Activated CD4-positive, alpha-beta memory T cell treated with anti-CD3 and anti-CD28 coated beads for 36 hours (primary cell): ENCODE results near the gene PSMA8. TPM values are rescaled to one million over a fixed set of nuclear protein-coding genes. Genes with fewer than 3 reads are reported as not detected.
"Not testable (repeated sequence)": the region's sequence is repeated elsewhere in the genome, so short reads cannot be mapped to it uniquely, and the experiment has no call there.

Experiments
- CTCF ChIA-PET: fragments of 350-600 bp; sonication (Branson Sonifier 250); formaldehyde crosslinking; loops from one replicate; lab custom pipeline; 2021; ENCODE audit warnings: antibody characterized with exemption, inconsistent platforms; lab: Charles Lee
- POLR2A ChIA-PET: fragments of 350-600 bp; sonication (Branson Sonifier 250); formaldehyde crosslinking; loops from one replicate; lab custom pipeline; 2021; ENCODE audit warnings: antibody characterized with exemption; lab: Charles Lee
- DNase-seq: peaks from one replicate; pipeline ENCODE4 v3.0.0-alpha.2; 2020
- H3K27ac Mint-ChIP-seq: one replicate; pipeline ENCODE4 v1.8.0; 2021; ENCODE audit warnings: mixed read lengths
- H3K27me3 Mint-ChIP-seq: one replicate; pipeline ENCODE4 v1.8.0; 2021; ENCODE audit warnings: mixed read lengths
- H3K36me3 Mint-ChIP-seq: one replicate; pipeline ENCODE4 v1.8.0; 2021; ENCODE audit warnings: mixed read lengths
- H3K4me1 Mint-ChIP-seq: one replicate; pipeline ENCODE4 v1.8.0; 2021; ENCODE audit warnings: low read depth, mixed read lengths
- H3K4me3 Mint-ChIP-seq: one replicate; pipeline ENCODE4 v1.8.0; 2021; ENCODE audit warnings: mild to moderate bottlenecking, mixed read lengths
- H3K9me3 Mint-ChIP-seq: one replicate; pipeline ENCODE4 v1.8.0; 2021; ENCODE audit warnings: mixed read lengths
- intact Hi-C: fragments of 100-400 bp; cut with micrococcal nuclease; formaldehyde crosslinking; loops from one replicate; pipeline ENCODE4 v1.15.1; 2023
- total RNA-seq, 2 experiments: library from RNA; stranded (reverse); gene quantifications; one replicate each; pipeline ENCODE4 v1.2.3, GENCODE V29; 2021

The PSMA8 gene
- total RNA-seq, 2 experiments from 2014 or later = 1.3 to 1.7 TPM

DNA sequence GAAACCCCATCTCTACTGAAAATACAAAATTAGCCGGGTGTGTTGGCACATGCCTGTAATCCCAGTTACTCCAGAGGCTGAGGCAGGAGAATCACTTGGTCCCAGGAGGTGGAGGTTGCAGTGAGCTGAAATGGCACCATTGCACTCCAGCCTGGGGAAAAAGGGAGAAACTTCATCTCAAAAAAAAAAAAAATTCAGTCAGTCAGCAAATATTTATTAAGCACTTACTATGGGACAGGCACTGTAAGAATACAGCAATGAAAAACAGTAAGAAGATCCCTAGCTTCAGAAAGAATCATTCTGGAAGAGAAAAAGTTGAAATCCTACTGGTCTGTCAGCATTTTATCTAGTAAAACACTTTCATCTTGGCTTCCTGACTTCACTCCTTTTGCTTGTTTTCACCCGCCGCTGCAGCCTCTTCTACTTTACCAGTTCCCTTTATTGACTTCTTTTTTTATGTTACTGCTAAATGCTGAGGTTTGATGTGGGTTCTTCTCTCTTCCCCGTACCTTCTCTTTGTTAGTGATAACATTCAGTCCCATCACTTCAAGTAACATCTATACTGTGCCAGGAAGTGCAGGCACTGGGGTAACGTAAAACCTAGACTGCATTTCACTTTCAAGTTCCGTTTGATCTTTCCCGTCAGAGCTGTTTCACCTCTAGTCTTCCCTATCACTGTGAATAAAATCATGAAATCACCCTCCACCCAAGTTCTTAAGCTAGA lies 81.7 kb downstream of the PSMA8 start:
- POLR2A ChIA-PET = interaction anchor here (2.3 kb wide), 1 partner anchor 11 kb away, joined by 18 read pairs; the partner anchor contains the start of gene TAF4B
- DNase-seq = peak; percentile 69
- peaks cover 21% of the 10 kb centered on the region for H3K4me1 Mint-ChIP-seq
- H3K4me3 Mint-ChIP-seq = peak overlapping the region; percentile 56
- CTCF ChIA-PET = no interaction called here
- H3K36me3 Mint-ChIP-seq = no peaks in the 10 kb centered on the region
- no peaks in the 10 kb centered on the region for H3K27me3 Mint-ChIP-seq
- H3K9me3 Mint-ChIP-seq = no peaks in the 10 kb centered on the region
- peak overlapping the region; percentile 83 for H3K27ac Mint-ChIP-seq
- intact Hi-C loops = loop anchor here (1.0 to 2.0 kb wide), 3 partner anchors 11 to 125 kb away; partner anchors contain the start of genes SS18 and TAF4B

DNA sequence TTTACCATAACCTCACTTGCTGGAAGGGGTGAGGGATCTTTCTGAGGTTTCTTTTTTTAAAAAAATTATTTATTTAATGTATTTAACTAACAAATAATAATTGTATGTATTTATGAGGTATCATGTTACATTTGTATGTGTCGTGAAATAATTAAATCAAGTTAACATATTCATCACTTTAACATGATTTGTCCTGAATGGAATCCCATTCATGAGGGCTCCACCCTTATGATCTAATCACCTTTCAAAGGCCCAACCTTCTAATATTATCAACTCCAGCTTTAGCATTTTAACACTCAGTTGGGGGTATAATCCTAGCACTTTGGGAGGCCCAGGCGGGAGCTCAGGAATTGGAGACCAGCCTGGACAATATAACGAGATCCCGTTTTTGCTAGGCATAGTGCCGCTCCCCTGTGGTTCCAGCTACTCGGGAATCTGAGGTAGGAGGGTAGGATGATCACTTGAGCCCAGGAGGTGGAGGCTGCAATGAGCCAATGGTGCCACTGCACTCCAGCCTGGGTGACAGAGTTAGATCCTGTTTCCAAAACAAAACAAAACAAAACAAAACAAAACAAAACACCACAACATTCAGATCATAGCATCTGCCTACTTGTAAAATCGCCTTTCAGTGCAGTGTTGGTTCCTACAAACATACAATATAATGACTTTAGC lies 91.5 kb downstream of the PSMA8 start:
- no peak for DNase-seq
- Mint-ChIP-seq H3K36me3 (peaks cover 1% of the 10 kb centered on the region), H3K27me3 (no peaks in the 10 kb centered on the region), H3K4me1 (peaks cover 29% of the 10 kb centered on the region), H3K9me3 (no peaks in the 10 kb centered on the region), H3K27ac (peak overlapping the region; percentile 94), H3K4me3 (peak overlapping the region; percentile 90)
- ChIA-PET CTCF (no interaction called here), POLR2A (interaction anchor here (3.5 kb wide), 1 partner anchor 9 kb away, joined by 18 read pairs; no protein-coding TSS in a partner anchor)
- intact Hi-C loops = loop anchor here (5.0 to 10.0 kb wide), 2 partner anchors 33 to 330 kb away; no protein-coding TSS in a partner anchor

DNA sequence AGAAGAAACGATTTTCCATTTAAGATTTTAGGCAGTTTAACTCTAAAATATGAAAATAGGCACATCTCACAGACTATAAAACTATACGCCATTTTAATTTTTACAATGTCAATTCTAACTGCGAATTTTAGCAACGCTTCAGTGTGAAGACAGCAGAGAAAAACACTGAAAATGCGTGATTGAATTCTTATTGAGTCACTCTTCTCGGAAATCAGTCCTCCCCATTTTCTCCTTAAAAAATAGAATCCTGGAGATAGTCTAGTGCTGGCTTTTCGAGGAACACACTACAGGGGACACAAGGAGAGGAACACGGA lies 92.2 kb downstream of the PSMA8 start:
- Mint-ChIP-seq H3K36me3 (peaks cover 6% of the 10 kb centered on the region), H3K27me3 (no peaks in the 10 kb centered on the region), H3K9me3 (no peaks in the 10 kb centered on the region), H3K4me3 (peak overlapping the region; percentile 90), H3K27ac (peak overlapping the region; percentile 94), H3K4me1 (peaks cover 35% of the 10 kb centered on the region)
- no peak for DNase-seq
- ChIA-PET CTCF (no interaction called here), POLR2A (interaction anchor here (3.5 kb wide), 1 partner anchor 10 kb away, joined by 18 read pairs; no protein-coding TSS in a partner anchor)
- intact Hi-C loops = loop anchor here (1.0 to 10.0 kb wide), 4 partner anchors 11 to 329 kb away; partner anchors contain the start of gene SS18

GRCh38 chr18:26226229-26227050 lies 92.8 kb downstream of the PSMA8 start, which contains the start of gene TAF4B:
TAF4B (plus strand) TSS chr18:26226445; CDS start chr18:26226934, 489 bp downstream.
- H3K9me3 Mint-ChIP-seq = no peaks in the 10 kb centered on the region
- peak; percentile 95 for DNase-seq
- peak within 1 kb of the TSS; percentile 94 for H3K27ac Mint-ChIP-seq
- peak within 1 kb of the TSS; percentile 90 for H3K4me3 Mint-ChIP-seq
- intact Hi-C loops = loop anchor here (1.0 to 10.0 kb wide), 4 partner anchors 11 to 328 kb away; partner anchors contain the start of gene SS18
- peaks cover 35% of the 10 kb centered on the region for H3K4me1 Mint-ChIP-seq
- no peaks in the 10 kb centered on the region for H3K27me3 Mint-ChIP-seq
- CTCF ChIA-PET = no interaction called here
- H3K36me3 Mint-ChIP-seq = peaks cover 7% of the 10 kb centered on the region
- POLR2A ChIA-PET = interaction anchor here (3.5 kb wide), 1 partner anchor 10 kb away, joined by 18 read pairs; no protein-coding TSS in a partner anchor

- Mint-ChIP-seq H3K9me3 (no peaks in the 10 kb centered on the region), H3K27me3 (no peaks in the 10 kb centered on the region), H3K27ac (peak overlapping the region; percentile 81), H3K36me3 (peaks cover 9% of the 10 kb centered on the region), H3K4me3 (peak overlapping the region; percentile 90), H3K4me1 (peaks cover 37% of the 10 kb centered on the region)
- ChIA-PET POLR2A (interaction anchor here (3.5 kb wide), 1 partner anchor 11 kb away, joined by 18 read pairs; no protein-coding TSS in a partner anchor), CTCF (no interaction called here)
- intact Hi-C loops = loop anchor here (5.0 to 10.0 kb wide), 2 partner anchors 35 to 328 kb away; no protein-coding TSS in a partner anchor
- DNase-seq = no peak
Measured at GRCh38 chr18:26227051-26227670, 93.5 kb downstream of the PSMA8 start.

DNA sequence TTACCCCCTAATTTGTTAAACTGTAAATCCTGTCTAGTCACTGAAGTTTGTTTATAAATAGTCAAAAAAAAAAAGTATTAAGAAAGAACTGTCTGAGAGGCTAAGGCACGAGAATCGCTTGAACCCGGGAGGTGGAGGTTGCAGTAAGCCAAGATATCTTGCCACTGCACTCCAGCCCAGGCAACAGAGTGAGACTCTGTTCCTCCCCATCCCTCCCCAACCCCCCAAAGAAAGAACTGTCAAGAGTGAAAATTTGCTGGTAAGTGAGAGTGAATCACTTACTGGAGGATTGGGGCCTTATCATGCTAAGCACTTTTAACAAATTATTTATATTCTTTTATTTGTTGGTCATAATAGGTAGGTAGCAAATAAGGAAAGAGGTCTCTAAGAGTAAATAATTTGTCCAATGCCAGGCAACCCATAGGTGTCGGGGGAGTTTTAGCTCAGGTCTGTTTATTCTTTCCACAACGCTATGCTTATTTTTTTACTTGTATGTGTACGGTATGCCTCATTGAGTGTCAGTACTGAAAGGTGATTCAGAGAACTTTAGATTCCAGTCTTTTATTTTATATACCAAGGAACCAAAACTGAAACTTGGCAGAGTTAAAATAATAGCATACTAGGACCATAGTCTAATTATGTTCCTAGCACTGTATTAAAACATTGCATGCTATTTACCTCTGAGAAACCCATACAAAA lies 95.0 kb downstream of the PSMA8 start:
- DNase-seq = no peak
- intact Hi-C loops = loop anchor here (5.0 to 10.0 kb wide), 2 partner anchors 36 to 326 kb away; no protein-coding TSS in a partner anchor

DNA sequence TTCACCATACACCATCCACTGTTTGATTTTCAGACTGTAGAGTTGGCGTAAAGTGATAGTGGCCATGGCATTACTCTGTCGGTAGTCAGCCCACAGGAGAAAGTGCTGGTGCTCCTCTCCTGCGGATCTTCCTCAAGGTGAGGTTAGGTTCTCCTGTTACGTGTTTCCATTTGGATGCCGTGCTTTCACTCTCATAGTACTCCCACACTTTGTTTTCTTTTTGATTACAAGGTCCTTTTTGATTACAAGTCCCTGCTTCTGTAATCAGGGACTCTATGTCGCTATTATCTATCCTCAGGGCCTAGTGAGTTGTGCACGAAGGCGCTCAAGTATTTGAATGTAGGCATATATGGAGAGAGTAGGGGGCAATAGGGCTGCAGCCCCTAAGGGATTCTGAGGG lies 96.8 kb downstream of the PSMA8 start:
- Mint-ChIP-seq H3K27me3 (no peaks in the 10 kb centered on the region), H3K4me1 (peaks cover 46% of the 10 kb centered on the region), H3K9me3 (no peaks in the 10 kb centered on the region), H3K36me3 (peaks cover 9% of the 10 kb centered on the region), H3K4me3 (no peak overlapping the region), H3K27ac (no peak overlapping the region)
- intact Hi-C loops = no loop called here
- DNase-seq = no peak
- CTCF ChIA-PET = no interaction called here
- POLR2A ChIA-PET = no interaction called here

More for the DNA sequence above, 95.0 kb downstream of the PSMA8 start:
- Mint-ChIP-seq H3K4me1 (peaks cover 45% of the 10 kb centered on the region), H3K27ac (no peak overlapping the region), H3K36me3 (peaks cover 9% of the 10 kb centered on the region), H3K27me3 (no peaks in the 10 kb centered on the region), H3K4me3 (peak overlapping the region; percentile 90), H3K9me3 (no peaks in the 10 kb centered on the region)
- ChIA-PET CTCF (interaction anchor here (1.6 kb wide), 1 partner anchor 155 kb away, joined by 3 read pairs; no protein-coding TSS in a partner anchor), POLR2A (no interaction called here)

GRCh38 chr18:26233208-26233607 lies 99.5 kb downstream of the PSMA8 start:
- POLR2A ChIA-PET = no interaction called here
- peaks cover 11% of the 10 kb centered on the region for H3K36me3 Mint-ChIP-seq
- no peaks in the 10 kb centered on the region for H3K27me3 Mint-ChIP-seq
- no peak for DNase-seq
- H3K27ac Mint-ChIP-seq = no peak overlapping the region
- intact Hi-C loops = no loop called here
- peaks cover 36% of the 10 kb centered on the region for H3K4me1 Mint-ChIP-seq
- CTCF ChIA-PET = no interaction called here
- H3K9me3 Mint-ChIP-seq = no peaks in the 10 kb centered on the region
- no peak overlapping the region for H3K4me3 Mint-ChIP-seq

- H3K4me3 Mint-ChIP-seq, DNase-seq, H3K27ac Mint-ChIP-seq, CTCF ChIA-PET, intact Hi-C loops, H3K27me3 Mint-ChIP-seq, POLR2A ChIA-PET: not testable (repeated sequence)
- Mint-ChIP-seq H3K9me3 (peaks cover 19% of the 10 kb centered on the region), H3K4me1 (peaks cover 19% of the 10 kb centered on the region), H3K36me3 (peaks cover 16% of the 10 kb centered on the region)
Measured at GRCh38 chr18:26237363-26237762, 103.7 kb downstream of the PSMA8 start.

DNA sequence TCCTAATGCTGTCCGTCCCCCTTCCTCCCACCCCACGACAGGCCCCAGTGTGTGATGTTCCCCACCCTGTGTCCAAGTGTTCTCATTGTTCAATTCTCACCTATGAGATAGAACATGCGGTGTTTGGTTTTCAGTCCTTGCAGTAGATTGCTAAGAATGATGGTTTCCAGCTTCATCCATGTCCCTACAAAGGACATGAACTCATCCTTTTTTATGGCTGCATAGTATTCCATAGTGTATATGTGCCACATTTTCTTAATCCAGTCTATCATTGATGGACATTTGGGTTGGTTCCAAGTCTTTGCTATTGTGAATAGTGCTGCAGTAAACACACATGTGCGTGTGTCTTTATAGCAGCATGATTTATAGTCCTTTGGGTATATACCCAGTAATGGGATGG lies 105.0 kb downstream of the PSMA8 start:
- Mint-ChIP-seq H3K9me3 (peaks cover 30% of the 10 kb centered on the region), H3K36me3 (peaks cover 25% of the 10 kb centered on the region), H3K4me1 (peaks cover 15% of the 10 kb centered on the region)
- H3K4me3 Mint-ChIP-seq, POLR2A ChIA-PET, H3K27ac Mint-ChIP-seq, H3K27me3 Mint-ChIP-seq, CTCF ChIA-PET, DNase-seq, intact Hi-C loops: not testable (repeated sequence)

DNA sequence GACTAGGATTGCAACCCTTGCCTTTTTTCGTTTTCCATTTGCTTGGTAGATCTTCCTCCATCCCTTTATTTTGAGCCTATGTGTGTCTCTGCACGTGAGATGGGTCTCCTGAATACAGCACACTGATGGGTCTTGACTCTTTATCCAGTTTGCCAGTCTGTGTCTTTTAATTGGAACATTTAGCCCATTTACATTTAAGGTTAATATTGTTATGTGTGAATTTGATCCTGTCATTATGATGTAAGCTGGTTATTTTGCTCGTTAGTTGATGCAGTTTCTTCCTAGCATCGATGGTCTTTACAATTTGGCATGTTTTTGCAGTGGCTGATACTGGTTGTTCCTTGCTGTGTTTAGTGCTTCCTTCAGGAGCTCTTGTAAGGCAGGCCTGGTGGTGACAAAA lies 108.7 kb downstream of the PSMA8 start:
- Mint-ChIP-seq H3K36me3 (peaks cover 33% of the 10 kb centered on the region), H3K9me3 (peaks cover 41% of the 10 kb centered on the region)
- H3K27ac Mint-ChIP-seq, POLR2A ChIA-PET, CTCF ChIA-PET, H3K4me3 Mint-ChIP-seq, H3K27me3 Mint-ChIP-seq, DNase-seq, H3K4me1 Mint-ChIP-seq, intact Hi-C loops: not testable (repeated sequence)
